ENCODE measurements around the gene SKI. TPM values are rescaled to one million over a fixed set of nuclear protein-coding genes. Genes with fewer than 3 reads are reported as not detected.

The SKI gene
- total and polyA plus RNA-seq, 2 of the 8 experiments (the other 6 are each of a cell fraction or from before 2014, with no cell fraction given): 8.3 to 87.6 TPM

DNA sequence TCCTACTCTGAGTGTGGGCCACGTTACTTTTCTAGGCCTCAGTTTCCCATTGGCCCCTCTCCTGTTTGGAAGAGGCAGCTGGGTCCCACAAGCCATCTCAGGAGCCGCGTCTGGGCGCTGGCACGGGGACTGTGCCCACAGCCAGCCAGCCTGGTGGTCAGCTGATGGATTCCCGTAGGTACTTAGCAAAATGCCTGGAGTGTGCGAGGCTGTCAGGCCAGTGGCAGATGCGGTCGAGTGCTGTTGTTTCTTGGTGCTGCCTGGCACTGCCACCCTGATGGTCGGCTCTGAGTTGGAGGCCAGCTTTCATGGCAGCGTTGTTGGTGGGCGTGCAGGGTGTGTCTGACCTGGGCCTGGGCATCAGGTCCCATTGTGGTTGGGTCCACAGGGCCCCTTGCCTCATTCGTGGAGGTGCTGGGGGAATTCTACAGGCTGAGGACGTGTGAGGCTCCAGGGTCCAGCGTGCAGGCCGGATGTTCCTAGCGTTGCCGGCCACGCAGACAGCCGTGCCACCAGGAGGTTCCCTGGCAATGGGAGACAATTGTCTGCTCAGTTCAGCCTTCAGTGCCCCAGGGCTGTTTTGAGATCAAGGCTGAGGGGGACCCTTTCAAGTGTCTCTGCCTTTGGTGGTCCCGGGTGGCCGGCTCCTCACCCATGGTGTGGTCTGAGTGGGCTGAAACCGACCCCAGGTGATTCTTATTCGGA lies 20.9 kb downstream of the SKI start:
- H2AK5ac ChIP-seq (ENCODE audit: low read depth, low read length): peak overlapping the region; percentile 98
- WGBS, 2 experiments (ENCODE audit: extremely low coverage in 1 of 2, insufficient coverage in 1 of 2, insufficient read length in 1 of 2, insufficient replicate concordance in 2 of 2, low coverage in 1 of 2, low lambda C conversion rate in 2 of 2, missing lambda C conversion rate in 1 of 2): 80% methylated on average over 24 of the region's 24 CpGs; no CpG with 5 or more reads in 1 of the 2 experiments
- peak overlapping the region in 1 of 4 experiments; percentile 14; a peak in 1 of 8 replicates for H3K4me3 ChIP-seq (ENCODE audit: extremely low read depth in 1 of 4, insufficient read depth in 2 of 4, low read depth in 3 of 4, low read length in 4 of 4)
- H3K4me1 ChIP-seq (replicated peaks in 1 of 4; ENCODE audit: control insufficient read depth in 3 of 4, insufficient read depth in 4 of 4, low read length in 3 of 4): peaks cover 16 to 48% (median 41%) of the 10 kb centered on the region in 4 experiments
- peak overlapping the region in 2 of 4 experiments; percentile 1 to 15; a peak in 2 of 7 replicates for H3K9ac ChIP-seq (replicated peaks in 1 of 4; ENCODE audit: extremely low read depth in 1 of 4, low read depth in 3 of 4, low read length in 3 of 4)
- peaks cover 3 to 23% of the 10 kb centered on the region in 2 experiments for H4K20me1 ChIP-seq (replicated peaks in 1 of 2; ENCODE audit: control insufficient read depth in 1 of 2, insufficient read depth in 2 of 2, low read length in 2 of 2)
- H3K36me3 ChIP-seq (ENCODE audit: control insufficient read depth in 2 of 4, insufficient read depth in 4 of 4, low read length in 3 of 4): no peaks in the 10 kb centered on the region
- H3K23me2 ChIP-seq (ENCODE audit: low read depth, low read length): 0 out of 2 replicates have a peak, but pooled peaks cover 3% of the 10 kb centered on the region
- POLR2A ChIA-PET (ENCODE audit: partially characterized antibody): interaction anchor here (0.7 to 1.6 kb wide), 6 partner anchors 7 to 1544 kb away, joined by 3 to 10 read pairs (median 4); no protein-coding TSS in a partner anchor
- H2BK5ac ChIP-seq (ENCODE audit: low read depth, low read length): peak overlapping the region; percentile 98
- no peaks in the 10 kb centered on the region for H3K9me3 ChIP-seq (ENCODE audit: insufficient read depth in 2 of 2, low read depth in 1 of 2, low read length in 1 of 2)
- peak overlapping the region; percentile 44 to 49 for H3K4me2 ChIP-seq (ENCODE audit: insufficient read depth in 1 of 2, low read depth in 2 of 2, low read length in 2 of 2)
- peak overlapping the region; percentile 52; the same call in 1 of the 2 replicates for H4K8ac ChIP-seq (ENCODE audit: extremely low read depth, insufficient read depth, low read length)
- H3K4ac ChIP-seq (replicated peaks; ENCODE audit: insufficient read length, low read depth, low read length): peak overlapping the region; percentile 99
- FAIRE-seq: no peak
- H2BK15ac ChIP-seq (ENCODE audit: low read length): peak overlapping the region; percentile 100
- H2AFZ ChIP-seq (ENCODE audit: low read length): no peak overlapping the region
- peak overlapping the region; percentile 98 for H4K91ac ChIP-seq (replicated peaks; ENCODE audit: insufficient read length, low read length)
- peak overlapping the region; percentile 58; the same call in 1 of the 2 replicates for H3K27ac ChIP-seq (ENCODE audit: low read depth, low read length)
- peak overlapping the region; percentile 42 for H4K5ac ChIP-seq (ENCODE audit: insufficient read length, low read depth, low read length)
- H3K56ac ChIP-seq (replicated peaks; ENCODE audit: insufficient read length, low read depth, low read length): peak overlapping the region; percentile 71
- no peak for DNase-seq (ENCODE audit: low read depth in 1 of 2, low spot score in 2 of 2)
- H2BK20ac ChIP-seq (ENCODE audit: low read length): peak overlapping the region; percentile 100
- H3K23ac ChIP-seq (ENCODE audit: insufficient read length): no peak overlapping the region
- H3K79me1 ChIP-seq (ENCODE audit: low read depth, low read length): peaks cover 20% of the 10 kb centered on the region
- H2BK120ac ChIP-seq (replicated peaks; ENCODE audit: low read depth, low read length): peak overlapping the region; percentile 93
- peak overlapping the region; percentile 99 for H3K18ac ChIP-seq (ENCODE audit: extremely low read depth, low read length)
- peaks cover 41 to 90% of the 10 kb centered on the region in 2 experiments for H3K79me2 ChIP-seq (ENCODE audit: control insufficient read depth in 1 of 2, insufficient read depth in 2 of 2, low read length in 2 of 2)
- peak overlapping the region; percentile 100 for H2BK12ac ChIP-seq (ENCODE audit: low read depth, low read length)
- no peak overlapping the region for H3K14ac ChIP-seq (ENCODE audit: insufficient read length)
- H3K27me3 ChIP-seq (replicated peaks in 1 of 4; ENCODE audit: control insufficient read depth in 3 of 4, extremely low read depth in 1 of 4, insufficient read depth in 3 of 4, low read length in 3 of 4): no peaks in the 10 kb centered on the region
- CTCF ChIA-PET (ENCODE audit: partially characterized antibody): interaction anchor here (1.0 to 2.8 kb wide), 6 partner anchors 10 to 63 kb away, joined by 3 to 8 read pairs (median 3); partner anchors contain the start of gene FAAP20
- TF ChIP-seq EP300 (IDR thresholded peaks at IDR 0.05; ENCODE audit: borderline replicate concordance in 1 of 2, low read depth in 2 of 2, low read length in 2 of 2) (no peak), RAD21 (IDR thresholded peaks at IDR 0.05 in 1 of 2, conservative IDR thresholded peaks at IDR 0.05 in 1 of 2; ENCODE audit: low read depth in 2 of 2, low read length in 2 of 2) (no peak), GABPA (IDR thresholded peaks at IDR 0.05; ENCODE audit: borderline replicate concordance, insufficient read depth, low read length) (no peak), GTF2F1 (IDR thresholded peaks at IDR 0.05; ENCODE audit: borderline replicate concordance, low read depth, low read length) (no peak)

Data from H1 (cell line).